HG03135 (cell line): Measurements from ENCODE around the gene CRAMP1.

Experiments used
- ATAC-seq: cut with Tn5 transposase; IDR thresholded peaks from one replicate; pipeline ENCODE4 v1.9.1; 2021; ENCODE audit warnings: mild to moderate bottlenecking, moderate library complexity; ENCODE audit not compliant: unreplicated experiment

The CRAMP1 gene, protein sequence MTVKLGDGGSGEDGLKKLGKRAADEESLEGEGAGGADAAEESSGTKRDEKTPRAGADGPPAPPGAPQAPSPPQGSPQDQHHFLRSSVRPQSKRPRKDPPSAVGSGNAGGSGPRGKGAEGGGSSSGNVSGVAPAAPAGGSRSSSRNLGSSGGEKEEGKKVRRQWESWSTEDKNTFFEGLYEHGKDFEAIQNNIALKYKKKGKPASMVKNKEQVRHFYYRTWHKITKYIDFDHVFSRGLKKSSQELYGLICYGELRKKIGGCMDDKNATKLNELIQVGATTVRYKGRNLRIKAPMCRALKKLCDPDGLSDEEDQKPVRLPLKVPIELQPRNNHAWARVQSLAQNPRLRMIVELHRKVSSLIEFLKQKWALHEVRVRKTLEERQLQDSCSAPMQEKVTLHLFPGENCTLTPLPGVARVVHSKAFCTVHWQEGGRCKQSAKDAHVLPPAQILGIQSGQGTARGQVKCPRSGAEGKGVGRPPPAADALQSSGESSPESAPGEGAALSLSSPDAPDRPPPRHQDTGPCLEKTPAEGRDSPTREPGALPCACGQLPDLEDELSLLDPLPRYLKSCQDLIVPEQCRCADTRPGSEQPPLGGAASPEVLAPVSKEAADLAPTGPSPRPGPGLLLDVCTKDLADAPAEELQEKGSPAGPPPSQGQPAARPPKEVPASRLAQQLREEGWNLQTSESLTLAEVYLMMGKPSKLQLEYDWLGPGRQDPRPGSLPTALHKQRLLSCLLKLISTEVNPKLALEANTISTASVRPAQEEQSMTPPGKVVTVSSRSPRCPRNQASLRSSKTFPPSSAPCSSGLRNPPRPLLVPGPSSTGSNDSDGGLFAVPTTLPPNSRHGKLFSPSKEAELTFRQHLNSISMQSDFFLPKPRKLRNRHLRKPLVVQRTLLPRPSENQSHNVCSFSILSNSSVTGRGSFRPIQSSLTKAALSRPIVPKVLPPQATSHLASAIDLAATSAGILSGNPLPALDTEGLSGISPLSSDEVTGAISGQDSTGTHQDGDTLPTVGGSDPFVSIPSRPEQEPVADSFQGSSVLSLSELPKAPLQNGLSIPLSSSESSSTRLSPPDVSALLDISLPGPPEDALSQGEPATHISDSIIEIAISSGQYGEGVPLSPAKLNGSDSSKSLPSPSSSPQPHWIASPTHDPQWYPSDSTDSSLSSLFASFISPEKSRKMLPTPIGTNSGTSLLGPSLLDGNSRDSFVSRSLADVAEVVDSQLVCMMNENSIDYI (N-terminal part only)

GRCh38 chr16:1612320-1613111, at the start of gene CRAMP1:
CRAMP1 (plus strand) TSS chr16:1612360; CDS start chr16:1614640, 2,280 bp downstream.
- peak; percentile 5 for ATAC-seq

GRCh38 chr16:1563786-1564185, 48.4 kb upstream of the CRAMP1 start:
- no peak for ATAC-seq

DNA sequence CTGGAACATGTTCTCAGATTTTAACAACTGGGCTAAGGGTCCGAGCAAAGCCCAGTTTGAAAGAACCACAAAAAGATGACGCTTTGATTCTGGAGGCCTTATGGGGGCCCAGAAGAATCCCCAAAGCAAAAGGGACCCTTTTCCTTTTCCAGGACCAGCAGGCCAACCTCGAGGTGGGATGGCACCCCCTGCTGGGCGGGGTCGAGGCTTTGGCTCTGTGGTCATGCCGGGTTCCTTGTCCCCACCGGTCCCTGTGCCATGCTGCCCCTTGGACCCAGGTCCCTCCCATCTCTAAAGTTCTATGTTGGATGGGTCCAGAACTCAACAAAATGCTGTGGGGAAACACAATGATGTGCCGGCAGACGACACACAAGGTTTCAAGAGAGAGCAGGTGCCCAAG, 47.8 kb upstream of the CRAMP1 start:
- ATAC-seq = no peak

- ATAC-seq = no peak
Observed at GRCh38 chr16:1565083-1565805, 46.9 kb upstream of the CRAMP1 start.

- ATAC-seq = no peak
Observed at GRCh38 chr16:1567988-1568387, 44.2 kb upstream of the CRAMP1 start.

GRCh38 chr16:1571012-1571671, 41.0 kb upstream of the CRAMP1 start:
- no peak for ATAC-seq

- no peak for ATAC-seq
Observed at GRCh38 chr16:1572673-1573072, 39.5 kb upstream of the CRAMP1 start.

DNA sequence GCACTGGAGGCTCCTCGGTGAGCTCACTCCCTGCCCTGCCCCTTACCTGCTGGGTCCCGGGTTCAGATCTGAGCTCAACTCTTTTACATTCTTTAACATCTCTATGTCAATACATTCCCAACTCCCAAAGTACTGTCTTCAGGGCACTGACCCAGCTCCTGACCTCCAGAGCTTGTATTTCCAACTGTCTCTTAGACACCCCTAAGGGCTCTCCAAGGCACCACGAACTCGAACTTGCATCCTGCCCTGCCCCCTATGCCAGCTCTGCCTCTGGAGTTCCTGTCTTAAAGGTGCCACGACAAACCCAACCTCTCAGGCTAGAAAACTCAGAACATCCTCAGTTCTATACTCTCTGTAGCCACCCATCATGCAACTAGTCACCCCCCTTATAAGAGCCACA, 38.9 kb upstream of the CRAMP1 start:
- ATAC-seq = no peak

DNA sequence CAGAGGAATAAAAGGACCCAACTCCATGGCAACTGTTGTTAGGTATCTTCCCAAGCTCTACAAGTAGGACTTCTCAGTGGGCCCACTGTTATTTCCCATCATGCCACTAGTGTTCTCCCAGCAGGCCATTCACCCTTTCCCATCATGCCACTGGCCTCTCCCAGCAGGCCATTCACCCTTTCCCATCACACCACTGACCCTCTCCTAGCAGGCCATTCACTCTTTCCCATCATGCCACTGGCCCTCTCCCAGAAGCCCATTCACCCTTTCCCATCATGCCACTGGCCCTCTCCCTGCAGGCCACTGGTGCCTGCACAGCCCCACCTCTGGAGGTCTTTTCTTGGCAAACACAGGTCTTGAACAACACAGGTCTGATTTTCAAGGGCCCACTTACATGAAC, 36.6 kb upstream of the CRAMP1 start:
- ATAC-seq = no peak

DNA sequence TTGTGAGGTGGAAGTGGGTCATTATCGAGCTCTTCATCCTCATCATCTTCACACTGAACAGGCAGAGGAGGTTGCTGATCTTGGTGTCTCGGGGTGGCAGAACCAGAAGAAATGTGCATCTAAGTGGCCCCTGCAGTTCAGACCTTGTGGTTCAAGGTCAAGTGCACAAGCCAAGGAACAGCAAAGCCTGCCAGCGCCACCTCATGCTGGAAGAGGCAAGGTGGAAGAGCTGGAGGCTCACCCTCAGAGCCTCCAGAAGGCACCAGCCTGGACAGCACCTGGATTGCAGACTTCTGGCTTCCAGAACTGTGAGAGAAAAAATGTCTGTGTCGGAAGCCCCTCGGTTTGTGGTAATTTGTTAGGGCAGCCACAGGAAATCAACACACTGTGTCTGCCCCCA, 32.9 kb upstream of the CRAMP1 start:
- ATAC-seq = no peak

DNA sequence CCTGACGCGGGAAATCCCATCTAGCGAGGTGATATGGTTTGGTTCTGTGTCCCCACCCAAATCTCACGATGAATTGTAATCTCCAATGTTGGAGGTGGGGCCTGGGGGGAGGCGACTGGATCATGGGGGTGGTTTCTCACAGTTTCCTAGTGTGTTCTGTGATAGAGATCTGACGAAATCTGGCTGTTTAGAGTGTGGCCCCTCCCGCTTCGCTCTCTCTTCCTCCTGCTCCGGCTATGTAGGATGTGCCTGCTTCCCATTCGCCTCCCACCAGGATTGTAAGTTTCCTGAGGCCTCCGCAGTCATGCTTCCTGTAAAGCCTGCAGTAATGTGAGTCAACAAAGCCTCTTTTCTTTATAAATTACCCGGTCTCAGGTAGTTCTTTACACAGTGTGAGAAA, 31.9 kb upstream of the CRAMP1 start:
- no peak for ATAC-seq

DNA sequence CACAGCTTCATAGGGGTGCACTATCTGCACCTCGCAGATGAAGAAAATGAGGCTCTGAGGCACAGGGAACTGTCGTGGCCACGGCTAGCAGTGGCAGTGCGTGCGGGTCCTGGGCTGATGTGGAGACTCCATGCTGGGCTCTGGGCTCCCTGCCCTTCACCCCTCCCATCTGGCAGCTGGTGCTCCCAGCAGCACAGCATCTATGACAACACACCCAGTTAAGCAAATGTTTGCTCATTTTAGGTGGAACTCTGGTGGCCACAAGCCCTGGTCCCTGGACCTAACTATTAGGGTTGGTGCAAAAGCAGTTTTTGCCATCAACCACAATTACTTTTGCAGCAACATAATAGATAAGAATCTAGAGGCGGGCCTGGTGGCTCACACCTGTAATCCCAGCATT, 31.2 kb upstream of the CRAMP1 start:
- no peak for ATAC-seq

- ATAC-seq = no peak
Observed at GRCh38 chr16:1581804-1582203, 30.4 kb upstream of the CRAMP1 start.

GRCh38 chr16:1583180-1583579, 29.0 kb upstream of the CRAMP1 start:
- no peak for ATAC-seq

GRCh38 chr16:1584926-1585484, 27.2 kb upstream of the CRAMP1 start:
- no peak for ATAC-seq

DNA sequence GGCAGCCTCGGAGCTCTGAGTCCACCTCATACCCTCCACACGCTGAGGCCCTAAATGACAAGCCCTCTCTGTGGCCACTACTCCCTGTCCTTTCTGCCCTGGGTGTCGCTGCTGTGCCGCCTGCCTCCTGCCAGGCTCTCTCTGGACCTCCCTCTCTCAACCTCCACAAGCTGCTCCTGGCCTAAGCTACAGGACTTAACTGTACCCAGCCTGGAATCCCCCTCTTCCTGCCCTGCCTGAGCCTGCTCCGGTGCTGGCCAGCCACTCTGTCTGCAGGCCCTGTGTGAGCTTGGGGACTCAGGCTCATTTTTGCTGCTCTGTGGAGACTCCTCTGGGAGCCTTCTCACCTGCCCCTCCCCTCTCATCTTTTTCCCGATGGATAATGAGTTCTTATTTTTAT, 21.8 kb upstream of the CRAMP1 start:
- no peak for ATAC-seq

- no peak for ATAC-seq
Observed at GRCh38 chr16:1590930-1591705, 21.0 kb upstream of the CRAMP1 start.

- no peak for ATAC-seq
Observed at GRCh38 chr16:1592446-1592845, 19.7 kb upstream of the CRAMP1 start.
